Dermis microvascular lymphatic vessel endothelial cell (primary cell): ENCODE measurements around the gene DPM3. TPM values are rescaled to one million over a fixed set of nuclear protein-coding genes. Genes with fewer than 3 reads are reported as not detected.
"Not testable (repeated sequence)": the region's sequence is repeated elsewhere in the genome, so short reads cannot be mapped to it uniquely, and the experiment has no call there.

Source experiments
- DNase-seq, 2 donors: peaks; one replicate each; pipeline versions ENCODE4 v3.0.0 to v3.0.0-alpha.2; 2010; ENCODE audit warnings: low read depth in 2 of 2
- total RNA-seq: library from RNA; depleted of rRNA; stranded (reverse); fragments of >200 nt; gene quantifications from 2 replicates; pipeline ENCODE4 v1.2.1, GENCODE V29; 2014

The DPM3 gene
- total RNA-seq, 1 donor from 2014 or later, result 40.4 TPM

- peak; percentile 69 to 83 for DNase-seq
Measured at GRCh38 chr1:155125946-155126555, 14.3 kb downstream of the DPM3 start.

- no peak for DNase-seq
Measured at GRCh38 chr1:155125511-155125945, 14.8 kb downstream of the DPM3 start.

- DNase-seq, result peak in 1 of 2 donors; percentile 84
Measured at GRCh38 chr1:155124503-155125463, 15.5 kb downstream of the DPM3 start.

GRCh38 chr1:155123801-155124200 is 16.5 kb downstream of the DPM3 start:
- DNase-seq, result peak; percentile 89 to 92

GRCh38 chr1:155122308-155122707 is 18.0 kb downstream of the DPM3 start:
- DNase-seq, result no peak

GRCh38 chr1:155121249-155121648 is 19.1 kb downstream of the DPM3 start:
- no peak for DNase-seq

- DNase-seq, result no peak
Measured at GRCh38 chr1:155120253-155120652, 20.1 kb downstream of the DPM3 start.

GRCh38 chr1:155118090-155118489 is 22.2 kb downstream of the DPM3 start:
- not testable (repeated sequence) for DNase-seq

- DNase-seq, result no peak
Measured at GRCh38 chr1:155117610-155118009, 22.7 kb downstream of the DPM3 start.

GRCh38 chr1:155116113-155116764 is 24.1 kb downstream of the DPM3 start:
- no peak for DNase-seq

- no peak for DNase-seq
Measured at GRCh38 chr1:155113450-155113980, 26.8 kb downstream of the DPM3 start.

- DNase-seq, result no peak
Measured at GRCh38 chr1:155110826-155111225, 29.5 kb downstream of the DPM3 start.

GRCh38 chr1:155110381-155110780 is 29.9 kb downstream of the DPM3 start:
- DNase-seq, result no peak

- DNase-seq, result no peak
Measured at GRCh38 chr1:155108296-155108695, 32.0 kb downstream of the DPM3 start.

- DNase-seq, result no peak
Measured at GRCh38 chr1:155107309-155108264, 32.7 kb downstream of the DPM3 start.

- DNase-seq, result no peak
Measured at GRCh38 chr1:155106862-155107261, 33.5 kb downstream of the DPM3 start.

- peak in 1 of 2 donors; percentile 86 for DNase-seq
Measured at GRCh38 chr1:155105604-155106011, 34.7 kb downstream of the DPM3 start.

GRCh38 chr1:155104605-155105534 is 35.5 kb downstream of the DPM3 start:
- DNase-seq, result no peak

- DNase-seq, result no peak
Measured at GRCh38 chr1:155103325-155103724, 37.0 kb downstream of the DPM3 start.

GRCh38 chr1:155099331-155099730 is 41.0 kb downstream of the DPM3 start:
- no peak for DNase-seq
